Liver (tissue), 9 donors: ENCODE data around the gene GPN1. TPM values are rescaled to one million over a fixed set of nuclear protein-coding genes. Genes with fewer than 3 reads are reported as not detected.

Experiments
- DNase-seq: peaks from one replicate; pipeline ENCODE4 v3.0.0-alpha.2; 2017; ENCODE audit warnings: low spot score
- H3K27ac ChIP-seq, 2 donors: one replicate each; pipeline ENCODE4 v1.7.0; 2013; ENCODE audit warnings: inconsistent platforms in 2 of 2, low read length in 2 of 2, control low read depth in 1 of 2, low read depth in 1 of 2, mild to moderate bottlenecking in 1 of 2
- H3K27me3 ChIP-seq, 4 donors: one replicate each; pipeline versions ENCODE4 v1.6.1 to v1.7.0; 2013; ENCODE audit warnings: low read length in 3 of 4, inconsistent platforms in 1 of 4, mild to moderate bottlenecking in 1 of 4, moderate library complexity in 1 of 4; ENCODE audit not compliant: control insufficient read depth in 4 of 4, insufficient read depth in 4 of 4
- H3K36me3 ChIP-seq, 4 donors: one replicate each; pipeline versions ENCODE4 v1.6.1 to v1.7.0; 2013; ENCODE audit warnings: low read length in 3 of 4, mild to moderate bottlenecking in 3 of 4, low read depth in 1 of 4, moderate library complexity in 1 of 4; ENCODE audit not compliant: control insufficient read depth in 4 of 4, insufficient read depth in 3 of 4
- H3K4me1 ChIP-seq, 4 donors: one replicate each; pipeline versions ENCODE4 v1.6.1 to v1.7.0; 2013; ENCODE audit warnings: low read length in 3 of 4, mild to moderate bottlenecking in 3 of 4, moderate library complexity in 1 of 4; ENCODE audit not compliant: control insufficient read depth in 4 of 4, insufficient read depth in 4 of 4
- H3K4me3 ChIP-seq, 3 donors: one replicate each; pipeline versions ENCODE4 v1.6.1 to v1.7.0; 2013; ENCODE audit warnings: low read length in 3 of 3, control low read depth in 1 of 3, low read depth in 1 of 3, mild to moderate bottlenecking in 1 of 3
- H3K9ac ChIP-seq, 2 donors: one replicate each; pipeline ENCODE4 v1.7.0; 2013; ENCODE audit warnings: low read length in 2 of 2, mild to moderate bottlenecking in 2 of 2, moderate library complexity in 2 of 2, control low read depth in 1 of 2, low read depth in 1 of 2
- H3K9me3 ChIP-seq, 4 donors: one replicate each; pipeline versions ENCODE4 v1.6.1 to v1.7.0; 2013; ENCODE audit warnings: low read length in 3 of 4; ENCODE audit not compliant: control insufficient read depth in 4 of 4
- EGR1 ChIP-seq, 2 donors: IDR thresholded peaks; 2 replicates each; pipeline ENCODE4 v1.6.1; 2016 to 2018; ENCODE audit warnings: antibody characterized with exemption in 2 of 2, low read depth in 2 of 2
- FOXA1 ChIP-seq: IDR thresholded peaks from 2 replicates; pipeline ENCODE4 v1.6.1; 2016; ENCODE audit warnings: antibody characterized with exemption
- FOXA2 ChIP-seq: IDR thresholded peaks from 2 replicates; pipeline ENCODE4 v1.6.1; 2016; ENCODE audit warnings: antibody characterized with exemption
- GABPA ChIP-seq, 2 donors: IDR thresholded peaks in 1 of 2; conservative IDR thresholded peaks in 1 of 2; 2 replicates each; pipeline ENCODE4 v1.6.1; 2016; ENCODE audit warnings: antibody characterized with exemption in 2 of 2, mild to moderate bottlenecking in 1 of 2, moderate library complexity in 1 of 2
- HNF4A ChIP-seq, 2 donors: conservative IDR thresholded peaks; 2 replicates each; pipeline ENCODE4 v1.6.1; 2016; ENCODE audit warnings: antibody characterized with exemption in 2 of 2, mild to moderate bottlenecking in 2 of 2
- HNF4G ChIP-seq: IDR thresholded peaks from 2 replicates; pipeline ENCODE4 v1.6.1; 2016; ENCODE audit warnings: antibody characterized with exemption
- JUND ChIP-seq, 2 donors: IDR thresholded peaks; 2 replicates each; pipeline ENCODE4 v1.6.1; 2016; ENCODE audit warnings: antibody characterized with exemption in 2 of 2
- NR2F2 ChIP-seq: IDR thresholded peaks from 2 replicates; pipeline ENCODE4 v1.6.1; 2016; ENCODE audit warnings: antibody characterized with exemption
- RAD21 ChIP-seq, 2 donors: IDR thresholded peaks; 2 replicates each; pipeline ENCODE4 v1.6.1; 2016; ENCODE audit warnings: antibody characterized with exemption in 2 of 2, mild to moderate bottlenecking in 2 of 2
- REST ChIP-seq: IDR thresholded peaks from 2 replicates; pipeline ENCODE4 v1.6.1; 2016; ENCODE audit warnings: antibody characterized with exemption, mild to moderate bottlenecking
- RXRA ChIP-seq, 2 donors: IDR thresholded peaks; 2 replicates each; pipeline ENCODE4 v1.6.1; 2017 to 2018; ENCODE audit warnings: antibody characterized with exemption in 2 of 2, mild to moderate bottlenecking in 1 of 2
- SP1 ChIP-seq: IDR thresholded peaks from 2 replicates; pipeline ENCODE4 v1.6.1; 2018; ENCODE audit warnings: antibody characterized with exemption, mild to moderate bottlenecking
- TAF1 ChIP-seq: conservative IDR thresholded peaks from 2 replicates; pipeline ENCODE4 v1.6.1; 2016; ENCODE audit warnings: antibody characterized with exemption, mild to moderate bottlenecking
- YY1 ChIP-seq: IDR thresholded peaks from 2 replicates; pipeline ENCODE4 v1.6.1; 2016; ENCODE audit warnings: antibody characterized with exemption, mild to moderate bottlenecking
- WGBS: extraction: QIAGEN DNeasy Blood & Tissue Kit; methylation state at CpG from one replicate; pipeline ENCODE4 v1.1.7; 2013; 5-methylcytosine and 5-hydroxymethylcytosine counted together
- polyA plus RNA-seq, 2 donors: library from polyadenylated mRNA; stranded (reverse) in 1 of 2; unstranded in 1 of 2; fragments of 200-250 nt in 1 of 2; fragments of >200 nt in 1 of 2; fragmentation: Nextera tagmentation in 1 of 2; extraction: Ambion mirVana in 1 of 2; gene quantifications; one replicate each; pipeline versions ENCODE4 v1.2.1 to v1.2.3, GENCODE V29; 2013 to 2015
- total RNA-seq, 2 donors: library from RNA; depleted of rRNA; stranded (reverse); fragments of >200 nt; gene quantifications; one replicate each; pipeline ENCODE4 v1.2.3, GENCODE V29; 2014
- TF ChIP-seq, protein P1 (sequence below): IDR thresholded peaks from 2 replicates; pipeline ENCODE4 v1.6.1; 2016; ENCODE audit warnings: antibody characterized with exemption
- TF ChIP-seq, protein P2 (sequence below): IDR thresholded peaks from 2 replicates; pipeline ENCODE4 v1.6.1; 2016; ENCODE audit warnings: antibody characterized with exemption
- TF ChIP-seq, protein P3 (sequence below): IDR thresholded peaks from 2 replicates; pipeline ENCODE4 v1.6.1; 2016; ENCODE audit warnings: antibody characterized with exemption
- TF ChIP-seq, protein P4 (sequence below): fragments of 150-350 bp; IDR thresholded peaks from 2 replicates; pipeline ENCODE4 v1.5.1; 2017; ENCODE audit warnings: improper control_type of control experiment, low read depth, low read length; ENCODE audit not compliant: missing input control
- donor health status: healthy.
- donor health status: healthy.
- donor health status: healthy.
- donor health status: healthy.
- donor health status: healthy.

The GPN1 gene
- total and polyA plus RNA-seq, 4 donors, result 10.7 to 17.2 (median 12.4) TPM

GRCh38 chr2:27667446-27667845 lies 38.6 kb downstream of the GPN1 start:
- H3K9me3 ChIP-seq, result no peaks in the 10 kb centered on the region
- H3K27ac ChIP-seq, result no peak overlapping the region
- 68% methylated on average over 1 of the region's 1 CpG for WGBS
- no peak for DNase-seq
- peaks cover 9 to 18% (median 17%) of the 10 kb centered on the region in 4 donors for H3K4me1 ChIP-seq
- H3K4me3 ChIP-seq, result no peak overlapping the region
- H3K27me3 ChIP-seq, result no peaks in the 10 kb centered on the region
- peaks cover 2 to 35% (median 15%) of the 10 kb centered on the region in 4 donors for H3K36me3 ChIP-seq
- TF ChIP-seq YY1 (no peak), HNF4G (no peak), REST (no peak), SP1 (no peak), NR2F2 (no peak), FOXA2 (no peak), RXRA (IDR thresholded peaks at IDR 0.05) (no peak), FOXA1 (no peak), HNF4A (conservative IDR thresholded peaks at IDR 0.05) (no peak), RAD21 (IDR thresholded peaks at IDR 0.05) (no peak), GABPA (IDR thresholded peaks at IDR 0.05 in 1 of 2, conservative IDR thresholded peaks at IDR 0.05 in 1 of 2) (no peak), TAF1 (no peak), JUND (IDR thresholded peaks at IDR 0.05) (no peak)
- TF ChIP-seq, protein P1, sequence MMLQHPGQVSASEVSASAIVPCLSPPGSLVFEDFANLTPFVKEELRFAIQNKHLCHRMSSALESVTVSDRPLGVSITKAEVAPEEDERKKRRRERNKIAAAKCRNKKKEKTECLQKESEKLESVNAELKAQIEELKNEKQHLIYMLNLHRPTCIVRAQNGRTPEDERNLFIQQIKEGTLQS, result no peak
- TF ChIP-seq, protein P2, sequence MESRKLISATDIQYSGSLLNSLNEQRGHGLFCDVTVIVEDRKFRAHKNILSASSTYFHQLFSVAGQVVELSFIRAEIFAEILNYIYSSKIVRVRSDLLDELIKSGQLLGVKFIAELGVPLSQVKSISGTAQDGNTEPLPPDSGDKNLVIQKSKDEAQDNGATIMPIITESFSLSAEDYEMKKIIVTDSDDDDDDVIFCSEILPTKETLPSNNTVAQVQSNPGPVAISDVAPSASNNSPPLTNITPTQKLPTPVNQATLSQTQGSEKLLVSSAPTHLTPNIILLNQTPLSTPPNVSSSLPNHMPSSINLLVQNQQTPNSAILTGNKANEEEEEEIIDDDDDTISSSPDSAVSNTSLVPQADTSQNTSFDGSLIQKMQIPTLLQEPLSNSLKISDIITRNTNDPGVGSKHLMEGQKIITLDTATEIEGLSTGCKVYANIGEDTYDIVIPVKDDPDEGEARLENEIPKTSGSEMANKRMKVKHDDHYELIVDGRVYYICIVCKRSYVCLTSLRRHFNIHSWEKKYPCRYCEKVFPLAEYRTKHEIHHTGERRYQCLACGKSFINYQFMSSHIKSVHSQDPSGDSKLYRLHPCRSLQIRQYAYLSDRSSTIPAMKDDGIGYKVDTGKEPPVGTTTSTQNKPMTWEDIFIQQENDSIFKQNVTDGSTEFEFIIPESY, result no peak
- TF ChIP-seq, protein P3, sequence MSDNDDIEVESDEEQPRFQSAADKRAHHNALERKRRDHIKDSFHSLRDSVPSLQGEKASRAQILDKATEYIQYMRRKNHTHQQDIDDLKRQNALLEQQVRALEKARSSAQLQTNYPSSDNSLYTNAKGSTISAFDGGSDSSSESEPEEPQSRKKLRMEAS, result no peak
- no peak overlapping the region for H3K9ac ChIP-seq

DNA sequence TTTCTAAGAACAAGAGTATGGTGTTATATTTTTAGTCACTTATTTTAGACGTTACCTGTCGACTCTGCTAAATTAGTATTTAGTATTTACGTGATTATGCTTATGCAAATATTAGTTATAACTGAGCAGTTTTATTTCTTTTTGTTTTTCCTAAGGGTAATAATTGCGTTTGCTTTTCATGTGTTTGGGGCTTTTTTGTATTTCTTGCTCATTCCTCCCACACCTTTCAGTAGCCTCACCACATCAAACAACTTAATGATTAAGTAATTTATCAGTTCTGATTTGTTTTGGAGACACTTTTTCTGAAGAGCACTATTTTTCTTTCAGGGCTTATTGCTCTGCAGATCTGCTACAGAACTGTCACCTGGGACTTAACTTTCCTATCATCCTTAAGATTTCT lies 42.4 kb downstream of the GPN1 start:
- Histone ChIP-seq H3K27ac (no peak overlapping the region), H3K9ac (no peak overlapping the region), H3K27me3 (no peaks in the 10 kb centered on the region), H3K4me3 (no peak overlapping the region), H3K9me3 (no peaks in the 10 kb centered on the region), H3K36me3 (peaks cover 2 to 62% (median 35%) of the 10 kb centered on the region in 4 donors), H3K4me1 (no peaks in the 10 kb centered on the region)
- DNase-seq, result no peak
- WGBS, result 94% methylated on average over 4 of the region's 4 CpGs
- TF ChIP-seq HNF4A (conservative IDR thresholded peaks at IDR 0.05) (no peak), FOXA1 (no peak), NR2F2 (no peak), HNF4G (no peak), YY1 (no peak), GABPA (IDR thresholded peaks at IDR 0.05 in 1 of 2, conservative IDR thresholded peaks at IDR 0.05 in 1 of 2) (no peak), TAF1 (no peak), EGR1 (IDR thresholded peaks at IDR 0.05; ENCODE audit: low read depth in 2 of 2) (no peak), JUND (IDR thresholded peaks at IDR 0.05) (no peak)
- TF ChIP-seq, protein P1, result no peak
- TF ChIP-seq, protein P4, sequence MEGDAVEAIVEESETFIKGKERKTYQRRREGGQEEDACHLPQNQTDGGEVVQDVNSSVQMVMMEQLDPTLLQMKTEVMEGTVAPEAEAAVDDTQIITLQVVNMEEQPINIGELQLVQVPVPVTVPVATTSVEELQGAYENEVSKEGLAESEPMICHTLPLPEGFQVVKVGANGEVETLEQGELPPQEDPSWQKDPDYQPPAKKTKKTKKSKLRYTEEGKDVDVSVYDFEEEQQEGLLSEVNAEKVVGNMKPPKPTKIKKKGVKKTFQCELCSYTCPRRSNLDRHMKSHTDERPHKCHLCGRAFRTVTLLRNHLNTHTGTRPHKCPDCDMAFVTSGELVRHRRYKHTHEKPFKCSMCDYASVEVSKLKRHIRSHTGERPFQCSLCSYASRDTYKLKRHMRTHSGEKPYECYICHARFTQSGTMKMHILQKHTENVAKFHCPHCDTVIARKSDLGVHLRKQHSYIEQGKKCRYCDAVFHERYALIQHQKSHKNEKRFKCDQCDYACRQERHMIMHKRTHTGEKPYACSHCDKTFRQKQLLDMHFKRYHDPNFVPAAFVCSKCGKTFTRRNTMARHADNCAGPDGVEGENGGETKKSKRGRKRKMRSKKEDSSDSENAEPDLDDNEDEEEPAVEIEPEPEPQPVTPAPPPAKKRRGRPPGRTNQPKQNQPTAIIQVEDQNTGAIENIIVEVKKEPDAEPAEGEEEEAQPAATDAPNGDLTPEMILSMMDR, result no peak
- TF ChIP-seq, protein P3, result no peak
- TF ChIP-seq, protein P2, result no peak
